GM12878 (cell line): ENCODE results near the gene IL1RL1. TPM values are rescaled to one million over a fixed set of nuclear protein-coding genes. Genes with fewer than 3 reads are reported as not detected.

Experiments
- ATAC-seq: fragments of 200-7000 bp; cut with Tn5 transposase; 3 replicates; pipeline ENCODE4 v1.9.1; 2020; ENCODE audit warnings: mild to moderate bottlenecking, moderate library complexity
- BruUV-seq: library from RNA; stranded (reverse); fragments of 400-500 nt; replicated peaks from 2 replicates; lab custom pipeline; 2021; lab: Mats Ljungman, UMichigan
- CTCF ChIA-PET: fragments of 300-600 bp; sonication (Branson Sonifier 250); formaldehyde crosslinking; extraction: SDS; loops from one replicate; lab custom pipeline; 2021; ENCODE audit warnings: inconsistent platforms; lab: Yijun Ruan, JAX
- POLR2A ChIA-PET: fragments of 350-600 bp; formaldehyde crosslinking; extraction: SDS; loops from one replicate; lab custom pipeline; 2021; ENCODE audit warnings: inconsistent platforms; lab: Charles Lee
- RAD21 ChIA-PET: fragments of 300-600 bp; sonication (Branson Sonifier 250); formaldehyde crosslinking; loops from one replicate; lab custom pipeline; 2023; ENCODE audit warnings: antibody characterized with exemption; ENCODE audit not compliant: unreplicated experiment; lab: Charles Lee
- SMC1A ChIA-PET: fragments of 300-600 bp; sonication (Branson Sonifier 250); formaldehyde crosslinking; loops from one replicate; lab custom pipeline; 2023; ENCODE audit not compliant: unreplicated experiment, uncharacterized antibody; lab: Charles Lee
- DNase-seq: peaks from one replicate; pipeline ENCODE4 v3.0.0-alpha.2; 2011; ENCODE audit warnings: low read depth, low spot score
- FAIRE-seq: peaks from 3 replicates; lab custom pipeline; 2011; peaks lifted over from hg19 to GRCh38; lab: Jason Lieb, UNC
- H2AFZ ChIP-seq: 2 replicates; pipeline ENCODE4 v1.6.0; 2011; ENCODE audit warnings: low read depth, low read length, control low read depth; ENCODE audit not compliant: control insufficient read depth
- H3K27ac ChIP-seq: 2 replicates; pipeline ENCODE4 v1.5.1; 2011; ENCODE audit warnings: control low read depth; ENCODE audit not compliant: control insufficient read depth, insufficient read depth
- H3K27me3 ChIP-seq, 2 experiments: replicated peaks in 1 of 2; 2 replicates each; pipeline versions ENCODE4 v1.6.0 to v1.6.1; 2011; ENCODE audit warnings: low read length in 1 of 2; ENCODE audit not compliant: control insufficient read depth in 2 of 2, insufficient read depth in 2 of 2
- H3K36me3 ChIP-seq, 2 experiments: 2 replicates each; pipeline ENCODE4 v1.5.1; 2011; ENCODE audit warnings: low read length in 1 of 2; ENCODE audit not compliant: control insufficient read depth in 2 of 2, insufficient read depth in 2 of 2
- H3K4me1 ChIP-seq: 2 replicates; pipeline ENCODE4 v1.6.1; 2011; ENCODE audit warnings: mild to moderate bottlenecking, low read length, moderate library complexity, mixed read lengths; ENCODE audit not compliant: control insufficient read depth, insufficient read depth
- H3K4me2 ChIP-seq: 2 replicates; pipeline ENCODE4 v1.6.0; 2011; ENCODE audit warnings: control low read depth; ENCODE audit not compliant: control insufficient read depth, insufficient read depth
- H3K4me3 ChIP-seq: fragments of 200-600 bp; sonication (generic); 2 replicates; pipeline ENCODE4 v1.5.1; 2016
- H3K79me2 ChIP-seq: 2 replicates; pipeline ENCODE4 v1.6.0; 2011; ENCODE audit warnings: low read length; ENCODE audit not compliant: control insufficient read depth, insufficient read depth
- H3K9ac ChIP-seq: 2 replicates; pipeline ENCODE4 v1.8.0; 2011; ENCODE audit warnings: low read length, control low read depth, mixed read lengths; ENCODE audit not compliant: control insufficient read depth, insufficient read depth
- H3K9me3 ChIP-seq: replicated peaks from 3 replicates; pipeline ENCODE4 v1.5.1; 2011; ENCODE audit warnings: mild to moderate bottlenecking, low read length; ENCODE audit not compliant: control insufficient read depth, insufficient read depth
- H4K20me1 ChIP-seq: 2 replicates; pipeline ENCODE4 v1.6.0; 2011; ENCODE audit not compliant: control insufficient read depth, insufficient read depth
- ATF7 ChIP-seq: fragments of 450-650 bp; IDR thresholded peaks from 2 replicates; pipeline ENCODE4 v1.6.1; 2016; ENCODE audit warnings: low read depth, mild to moderate bottlenecking
- CBFB ChIP-seq: IDR thresholded peaks from 2 replicates; pipeline ENCODE4 v1.6.1; 2016; ENCODE audit warnings: antibody characterized with exemption, low read depth
- EED ChIP-seq: sonication (generic); IDR thresholded peaks from 2 replicates; pipeline ENCODE4 v1.6.1; 2016; ENCODE audit warnings: antibody characterized with exemption, low read depth
- IKZF1 ChIP-seq: fragments of 450-650 bp; conservative IDR thresholded peaks from 2 replicates; pipeline ENCODE4 v1.6.1; 2017; ENCODE audit warnings: antibody characterized with exemption, mild to moderate bottlenecking
- KLF5 ChIP-seq: fragments of 450-650 bp; IDR thresholded peaks from 2 replicates; pipeline ENCODE4 v1.6.1; 2014; ENCODE audit warnings: mild to moderate bottlenecking; ENCODE audit not compliant: partially characterized antibody
- PAX8 ChIP-seq: fragments of 450-650 bp; IDR thresholded peaks from 2 replicates; pipeline ENCODE4 v1.6.1; 2017; ENCODE audit warnings: mild to moderate bottlenecking, moderate library complexity
- ZNF274 ChIP-seq: IDR thresholded peaks from one replicate; pipeline ENCODE4 v1.8.0; 2011; ENCODE audit not compliant: insufficient read length, insufficient read depth
- WGBS: methylation state at CpG from one replicate; pipeline ENCODE4 v1.1.6; 2016; ENCODE audit warnings: low lambda C conversion rate; ENCODE audit not compliant: insufficient replicate concordance, insufficient coverage; ENCODE audit errors: missing lambda C conversion rate; 5-methylcytosine and 5-hydroxymethylcytosine counted together
- in situ Hi-C: fragments of 300-500 bp; cut with MboI; formaldehyde crosslinking; loops from 9 replicates; pipeline ENCODE4 v1.14.3; 2018; ENCODE audit warnings: mixed read lengths
- intact Hi-C: fragments of 100-400 bp; cut with micrococcal nuclease; formaldehyde crosslinking; loops from one replicate; pipeline ENCODE4 v1.14.2; 2022; ENCODE audit not compliant: unreplicated experiment
- polyA plus RNA-seq, 11 experiments: library from polyadenylated mRNA; depleted of rRNA in 4 of 11; unstranded in 6 of 11; stranded (reverse) in 5 of 11; fragments of >200 nt; fragmentation: Nextera tagmentation in 4 of 11; fragmentation: Illumina TruSeq in 1 of 11; extraction: Ambion mirVana in 4 of 11; extraction: Trizol in 1 of 11; gene quantifications; 1 replicate in 1 of 11; 2 replicates in 10 of 11; pipeline versions ENCODE4 v1.2.1 to v1.2.3, GENCODE V29; 2011 to 2016; ENCODE audit warnings: inconsistent platforms in 2 of 11, missing spikeins in 2 of 11, low read depth in 1 of 11
- total RNA-seq, 4 experiments: library from RNA; depleted of rRNA in 3 of 4; stranded (reverse); fragments of >200 nt in 3 of 4; fragmentation: Illumina TruSeq in 1 of 4; extraction: Trizol in 1 of 4; gene quantifications; 2 replicates each; pipeline versions ENCODE4 v1.2.1 to v1.2.3, GENCODE V29; 2013 to 2021
- TF ChIP-seq, protein P1 (sequence below): fragments of 450-650 bp; IDR thresholded peaks from 2 replicates; pipeline ENCODE4 v1.6.1; 2016; ENCODE audit warnings: mild to moderate bottlenecking, moderate library complexity, borderline replicate concordance
- TF ChIP-seq, protein P2 (sequence below): fragments of 450-650 bp; IDR thresholded peaks from 2 replicates; pipeline ENCODE4 v1.6.1; 2017; ENCODE audit warnings: mild to moderate bottlenecking, moderate library complexity
- TF ChIP-seq, protein P3 (sequence below): fragments of 150-350 bp; IDR thresholded peaks from 2 replicates; pipeline ENCODE4 v1.6.1; 2014; ENCODE audit warnings: mild to moderate bottlenecking, low read depth, low read length
- TF ChIP-seq, protein P4 (sequence below): fragments of 450-650 bp; IDR thresholded peaks from 2 replicates; pipeline ENCODE4 v1.6.1; 2017; ENCODE audit warnings: mild to moderate bottlenecking

IL1RL1 gene
- total and polyA plus RNA-seq, 10 of the 15 experiments (the other 5 are each of a cell fraction or from before 2014, with no cell fraction given), result 0.08 to 0.18 TPM; not detected in 8

DNA sequence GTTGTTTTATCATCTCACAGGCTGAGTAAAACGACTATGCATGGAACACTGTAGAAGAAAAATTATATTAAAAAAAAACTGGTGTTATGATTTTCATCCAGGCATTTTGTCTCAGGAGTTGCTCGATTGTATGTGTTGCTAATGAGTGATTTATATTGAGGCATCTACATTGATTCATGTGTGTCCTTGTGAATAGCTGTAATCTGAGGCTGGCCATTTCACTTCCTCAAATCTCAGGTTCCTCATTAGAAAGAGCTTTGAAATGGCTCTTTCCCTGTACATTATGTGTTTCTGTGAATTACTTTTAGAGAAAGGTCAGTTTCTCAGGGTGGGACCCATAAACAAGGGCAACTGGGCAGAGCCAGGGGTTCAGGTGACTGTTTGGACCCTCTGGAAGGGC is 46.6 kb downstream of the IL1RL1 start:
- DNase-seq, result peak; percentile 53
- WGBS, result 2% methylated on average over 2 of the region's 2 CpGs
- H3K27me3 ChIP-seq, result no peaks in the 10 kb centered on the region
- POLR2A ChIA-PET, result interaction anchor here (1.0 to 1.9 kb wide), 2 partner anchors 78 to 87 kb away, joined by 3 to 7 read pairs; no protein-coding TSS in a partner anchor
- BruUV-seq, result no TSS peak
- peak overlapping the region; percentile 96 for H3K4me3 ChIP-seq
- in situ Hi-C loops (loop anchor here (5.0 kb wide), 1 partner anchor 106 kb away; no protein-coding TSS in a partner anchor), intact Hi-C loops (loop anchor here (2.0 to 5.0 kb wide), 3 partner anchors 85 to 476 kb away; no protein-coding TSS in a partner anchor)
- SMC1A ChIA-PET, result interaction anchor here (0.7 to 3.3 kb wide), 15 partner anchors 11 to 338 kb away, joined by 3 to 42 read pairs (median 3); partner anchors contain the start of gene IL18RAP
- ATAC-seq, result peak; percentile 61
- peak overlapping the region; percentile 81 for H3K27ac ChIP-seq
- FAIRE-seq, result no peak
- peaks cover 58% of the 10 kb centered on the region for H3K79me2 ChIP-seq
- peaks cover 0 to 2% of the 10 kb centered on the region in 2 experiments; a peak in 1 of 4 replicates for H3K36me3 ChIP-seq
- peaks cover 12% of the 10 kb centered on the region for H3K4me1 ChIP-seq
- H3K9me3 ChIP-seq, result no peaks in the 10 kb centered on the region; the same call in 2 of the 3 replicates
- peak overlapping the region; percentile 20; the same call in 1 of the 2 replicates for H2AFZ ChIP-seq
- H4K20me1 ChIP-seq, result no peaks in the 10 kb centered on the region
- H3K4me2 ChIP-seq, result peak overlapping the region; percentile 69
- RAD21 ChIA-PET, result interaction anchor here (0.6 to 2.9 kb wide), 14 partner anchors 9 to 332 kb away, joined by 3 to 17 read pairs (median 5); no protein-coding TSS in a partner anchor
- CTCF ChIA-PET, result interaction anchor here (0.6 to 5.0 kb wide), 16 partner anchors 10 to 352 kb away, joined by 3 to 58 read pairs (median 5); no protein-coding TSS in a partner anchor
- H3K9ac ChIP-seq, result peak overlapping the region; percentile 84
- TF ChIP-seq PAX8, result no peak
- TF ChIP-seq KLF5, result no peak
- no peak for TF ChIP-seq ATF7
- no peak for TF ChIP-seq ZNF274
- TF ChIP-seq, protein P1, sequence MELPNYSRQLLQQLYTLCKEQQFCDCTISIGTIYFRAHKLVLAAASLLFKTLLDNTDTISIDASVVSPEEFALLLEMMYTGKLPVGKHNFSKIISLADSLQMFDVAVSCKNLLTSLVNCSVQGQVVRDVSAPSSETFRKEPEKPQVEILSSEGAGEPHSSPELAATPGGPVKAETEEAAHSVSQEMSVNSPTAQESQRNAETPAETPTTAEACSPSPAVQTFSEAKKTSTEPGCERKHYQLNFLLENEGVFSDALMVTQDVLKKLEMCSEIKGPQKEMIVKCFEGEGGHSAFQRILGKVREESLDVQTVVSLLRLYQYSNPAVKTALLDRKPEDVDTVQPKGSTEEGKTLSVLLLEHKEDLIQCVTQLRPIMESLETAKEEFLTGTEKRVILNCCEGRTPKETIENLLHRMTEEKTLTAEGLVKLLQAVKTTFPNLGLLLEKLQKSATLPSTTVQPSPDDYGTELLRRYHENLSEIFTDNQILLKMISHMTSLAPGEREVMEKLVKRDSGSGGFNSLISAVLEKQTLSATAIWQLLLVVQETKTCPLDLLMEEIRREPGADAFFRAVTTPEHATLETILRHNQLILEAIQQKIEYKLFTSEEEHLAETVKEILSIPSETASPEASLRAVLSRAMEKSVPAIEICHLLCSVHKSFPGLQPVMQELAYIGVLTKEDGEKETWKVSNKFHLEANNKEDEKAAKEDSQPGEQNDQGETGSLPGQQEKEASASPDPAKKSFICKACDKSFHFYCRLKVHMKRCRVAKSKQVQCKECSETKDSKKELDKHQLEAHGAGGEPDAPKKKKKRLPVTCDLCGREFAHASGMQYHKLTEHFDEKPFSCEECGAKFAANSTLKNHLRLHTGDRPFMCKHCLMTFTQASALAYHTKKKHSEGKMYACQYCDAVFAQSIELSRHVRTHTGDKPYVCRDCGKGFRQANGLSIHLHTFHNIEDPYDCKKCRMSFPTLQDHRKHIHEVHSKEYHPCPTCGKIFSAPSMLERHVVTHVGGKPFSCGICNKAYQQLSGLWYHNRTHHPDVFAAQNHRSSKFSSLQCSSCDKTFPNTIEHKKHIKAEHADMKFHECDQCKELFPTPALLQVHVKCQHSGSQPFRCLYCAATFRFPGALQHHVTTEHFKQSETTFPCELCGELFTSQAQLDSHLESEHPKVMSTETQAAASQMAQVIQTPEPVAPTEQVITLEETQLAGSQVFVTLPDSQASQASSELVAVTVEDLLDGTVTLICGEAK, result no peak
- TF ChIP-seq, protein P2, sequence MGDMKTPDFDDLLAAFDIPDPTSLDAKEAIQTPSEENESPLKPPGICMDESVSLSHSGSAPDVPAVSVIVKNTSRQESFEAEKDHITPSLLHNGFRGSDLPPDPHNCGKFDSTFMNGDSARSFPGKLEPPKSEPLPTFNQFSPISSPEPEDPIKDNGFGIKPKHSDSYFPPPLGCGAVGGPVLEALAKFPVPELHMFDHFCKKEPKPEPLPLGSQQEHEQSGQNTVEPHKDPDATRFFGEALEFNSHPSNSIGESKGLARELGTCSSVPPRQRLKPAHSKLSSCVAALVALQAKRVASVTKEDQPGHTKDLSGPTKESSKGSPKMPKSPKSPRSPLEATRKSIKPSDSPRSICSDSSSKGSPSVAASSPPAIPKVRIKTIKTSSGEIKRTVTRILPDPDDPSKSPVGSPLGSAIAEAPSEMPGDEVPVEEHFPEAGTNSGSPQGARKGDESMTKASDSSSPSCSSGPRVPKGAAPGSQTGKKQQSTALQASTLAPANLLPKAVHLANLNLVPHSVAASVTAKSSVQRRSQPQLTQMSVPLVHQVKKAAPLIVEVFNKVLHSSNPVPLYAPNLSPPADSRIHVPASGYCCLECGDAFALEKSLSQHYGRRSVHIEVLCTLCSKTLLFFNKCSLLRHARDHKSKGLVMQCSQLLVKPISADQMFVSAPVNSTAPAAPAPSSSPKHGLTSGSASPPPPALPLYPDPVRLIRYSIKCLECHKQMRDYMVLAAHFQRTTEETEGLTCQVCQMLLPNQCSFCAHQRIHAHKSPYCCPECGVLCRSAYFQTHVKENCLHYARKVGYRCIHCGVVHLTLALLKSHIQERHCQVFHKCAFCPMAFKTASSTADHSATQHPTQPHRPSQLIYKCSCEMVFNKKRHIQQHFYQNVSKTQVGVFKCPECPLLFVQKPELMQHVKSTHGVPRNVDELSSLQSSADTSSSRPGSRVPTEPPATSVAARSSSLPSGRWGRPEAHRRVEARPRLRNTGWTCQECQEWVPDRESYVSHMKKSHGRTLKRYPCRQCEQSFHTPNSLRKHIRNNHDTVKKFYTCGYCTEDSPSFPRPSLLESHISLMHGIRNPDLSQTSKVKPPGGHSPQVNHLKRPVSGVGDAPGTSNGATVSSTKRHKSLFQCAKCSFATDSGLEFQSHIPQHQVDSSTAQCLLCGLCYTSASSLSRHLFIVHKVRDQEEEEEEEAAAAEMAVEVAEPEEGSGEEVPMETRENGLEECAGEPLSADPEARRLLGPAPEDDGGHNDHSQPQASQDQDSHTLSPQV, result no peak
- no peak for TF ChIP-seq EED
- TF ChIP-seq, protein P3, sequence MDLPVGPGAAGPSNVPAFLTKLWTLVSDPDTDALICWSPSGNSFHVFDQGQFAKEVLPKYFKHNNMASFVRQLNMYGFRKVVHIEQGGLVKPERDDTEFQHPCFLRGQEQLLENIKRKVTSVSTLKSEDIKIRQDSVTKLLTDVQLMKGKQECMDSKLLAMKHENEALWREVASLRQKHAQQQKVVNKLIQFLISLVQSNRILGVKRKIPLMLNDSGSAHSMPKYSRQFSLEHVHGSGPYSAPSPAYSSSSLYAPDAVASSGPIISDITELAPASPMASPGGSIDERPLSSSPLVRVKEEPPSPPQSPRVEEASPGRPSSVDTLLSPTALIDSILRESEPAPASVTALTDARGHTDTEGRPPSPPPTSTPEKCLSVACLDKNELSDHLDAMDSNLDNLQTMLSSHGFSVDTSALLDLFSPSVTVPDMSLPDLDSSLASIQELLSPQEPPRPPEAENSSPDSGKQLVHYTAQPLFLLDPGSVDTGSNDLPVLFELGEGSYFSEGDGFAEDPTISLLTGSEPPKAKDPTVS, result no peak
- TF ChIP-seq IKZF1, result no peak
- TF ChIP-seq CBFB, result no peak
- TF ChIP-seq, protein P4, sequence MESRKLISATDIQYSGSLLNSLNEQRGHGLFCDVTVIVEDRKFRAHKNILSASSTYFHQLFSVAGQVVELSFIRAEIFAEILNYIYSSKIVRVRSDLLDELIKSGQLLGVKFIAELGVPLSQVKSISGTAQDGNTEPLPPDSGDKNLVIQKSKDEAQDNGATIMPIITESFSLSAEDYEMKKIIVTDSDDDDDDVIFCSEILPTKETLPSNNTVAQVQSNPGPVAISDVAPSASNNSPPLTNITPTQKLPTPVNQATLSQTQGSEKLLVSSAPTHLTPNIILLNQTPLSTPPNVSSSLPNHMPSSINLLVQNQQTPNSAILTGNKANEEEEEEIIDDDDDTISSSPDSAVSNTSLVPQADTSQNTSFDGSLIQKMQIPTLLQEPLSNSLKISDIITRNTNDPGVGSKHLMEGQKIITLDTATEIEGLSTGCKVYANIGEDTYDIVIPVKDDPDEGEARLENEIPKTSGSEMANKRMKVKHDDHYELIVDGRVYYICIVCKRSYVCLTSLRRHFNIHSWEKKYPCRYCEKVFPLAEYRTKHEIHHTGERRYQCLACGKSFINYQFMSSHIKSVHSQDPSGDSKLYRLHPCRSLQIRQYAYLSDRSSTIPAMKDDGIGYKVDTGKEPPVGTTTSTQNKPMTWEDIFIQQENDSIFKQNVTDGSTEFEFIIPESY, result no peak
